ENCODE data around the gene CA5A.

GRCh38 chr16:87842209-87842869, 94.0 kb downstream of the CA5A start:
- no peak for TF ChIP-seq CTCF (IDR thresholded peaks at IDR 0.05; ENCODE audit: insufficient read depth, low read depth, low read length)
- TF ChIP-seq EZH2 (IDR thresholded peaks at IDR 0.05; ENCODE audit: insufficient read depth, low read length): no peak
